K562 (cell line): Measurements from ENCODE around the gene AGMO. TPM values are rescaled to one million over a fixed set of nuclear protein-coding genes. Genes with fewer than 3 reads are reported as not detected.
A peak's percentile ranks its signal among the peaks of the same experiment; 100 is the strongest.

Experiments used
- ATAC-seq: fragments of 200-7000 bp; cut with Tn5 transposase; 3 replicates; pipeline ENCODE4 v1.9.1; 2020; ENCODE audit warnings: moderate library complexity
- BruUV-seq: library from RNA; stranded (reverse); fragments of 400-500 nt; replicated peaks from 2 replicates; lab custom pipeline; 2021; lab: Mats Ljungman, UMichigan
- CTCF ChIA-PET: fragments of 300-600 bp; formaldehyde crosslinking; extraction: SDS; loops from one replicate; lab custom pipeline; 2021; ENCODE audit warnings: low intra/inter-chr PET ratio; lab: Yijun Ruan, JAX
- POLR2A ChIA-PET: fragments of 300-600, 350-650 bp; sonication (Branson Sonifier 250); formaldehyde crosslinking; extraction: SDS; loops from one replicate; lab custom pipeline; 2021; ENCODE audit warnings: antibody characterized with exemption, inconsistent platforms; lab: Yijun Ruan, JAX
- DNase-seq, 4 experiments: peaks; one replicate each; pipeline versions ENCODE4 v3.0.0 to v3.0.0-alpha.2; 2011 to 2018; ENCODE audit warnings: low spot score in 3 of 4, mixed read lengths in 3 of 4; ENCODE audit errors: extremely low read depth in 1 of 4
- FAIRE-seq: peaks from 2 replicates; lab custom pipeline; 2011; peaks lifted over from hg19 to GRCh38; lab: Jason Lieb, UNC
- H2AFZ ChIP-seq: 2 replicates; pipeline ENCODE4 v1.6.0; 2011; ENCODE audit warnings: low read depth, low read length, control low read depth, inconsistent platforms
- H3K27ac ChIP-seq: fragments of 200-600 bp; 3 replicates; pipeline ENCODE4 v1.8.0; 2011; ENCODE audit warnings: low read depth, mild to moderate bottlenecking, control low read depth, inconsistent platforms, low read length, moderate library complexity, mixed read lengths; ENCODE audit errors: extremely low read depth
- H3K27me3 ChIP-seq, 2 experiments: fragments of 300-600 bp in 1 of 2; 2 replicates in 1 of 2; 3 replicates in 1 of 2; pipeline versions ENCODE4 v1.6.0 to v1.8.0; 2011; ENCODE audit warnings: inconsistent platforms in 2 of 2, low read length in 2 of 2, mild to moderate bottlenecking in 1 of 2, mixed read lengths in 1 of 2, moderate library complexity in 1 of 2; ENCODE audit not compliant: control insufficient read depth in 2 of 2, insufficient read depth in 2 of 2
- H3K36me3 ChIP-seq: fragments of 300-600 bp; 3 replicates; pipeline ENCODE4 v1.8.0; 2011; ENCODE audit warnings: mild to moderate bottlenecking, low read length, inconsistent platforms; ENCODE audit not compliant: control insufficient read depth, insufficient read depth
- H3K4me1 ChIP-seq, 2 experiments: fragments of 200-600 bp in 1 of 2; replicated peaks in 1 of 2; 2 replicates in 1 of 2; 3 replicates in 1 of 2; pipeline versions ENCODE4 v1.5.1 to v1.8.0; 2011; ENCODE audit warnings: inconsistent platforms in 2 of 2, low read length in 2 of 2, mild to moderate bottlenecking in 1 of 2, mixed read lengths in 1 of 2, moderate library complexity in 1 of 2; ENCODE audit not compliant: control insufficient read depth in 2 of 2, insufficient read depth in 2 of 2
- H3K4me2 ChIP-seq: 2 replicates; pipeline ENCODE4 v1.6.1; 2011; ENCODE audit warnings: low read length, control low read depth, inconsistent platforms, mixed read lengths; ENCODE audit not compliant: insufficient read depth
- H3K4me3 ChIP-seq: fragments of 200-600 bp; sonication (generic), shearing (Covaris generic); 2 replicates; pipeline ENCODE4 v1.5.1; 2016; ENCODE audit warnings: control low read depth, inconsistent platforms
- H3K79me2 ChIP-seq: fragments of 200-600 bp; 3 replicates; pipeline ENCODE4 v1.8.0; 2011; ENCODE audit warnings: low read length, inconsistent platforms; ENCODE audit not compliant: control insufficient read depth, insufficient read depth
- H3K9ac ChIP-seq, 2 experiments: 2 replicates each; pipeline versions ENCODE4 v1.6.0 to v1.6.1; 2011; ENCODE audit warnings: low read depth in 2 of 2, low read length in 2 of 2, control low read depth in 1 of 2, inconsistent platforms in 1 of 2, mild to moderate bottlenecking in 1 of 2, mixed read lengths in 1 of 2; ENCODE audit not compliant: insufficient read depth in 1 of 2
- H3K9me1 ChIP-seq: one replicate; pipeline ENCODE4 v1.6.0; 2011; ENCODE audit warnings: inconsistent platforms, mild to moderate bottlenecking, low read length, moderate library complexity; ENCODE audit not compliant: control insufficient read depth, insufficient read depth
- H3K9me3 ChIP-seq: replicated peaks from 2 replicates; pipeline ENCODE4 v1.5.1; 2011; ENCODE audit warnings: low read depth, low read length, inconsistent platforms; ENCODE audit not compliant: control insufficient read depth, insufficient read depth
- H4K20me1 ChIP-seq: replicated peaks from 2 replicates; pipeline ENCODE4 v1.6.1; 2011; ENCODE audit warnings: low read length, inconsistent platforms, mixed read lengths; ENCODE audit not compliant: control insufficient read depth, insufficient read depth
- BHLHE40 ChIP-seq: IDR thresholded peaks from 2 replicates; pipeline ENCODE4 v1.6.1; 2011; ENCODE audit warnings: low read length, improper control_type of control experiment
- BRD9 ChIP-seq: fragments of 450-650 bp; IDR thresholded peaks from 2 replicates; pipeline ENCODE4 v1.6.1; 2018; ENCODE audit warnings: low read depth; ENCODE audit not compliant: partially characterized antibody
- CREB1 ChIP-seq, 2 experiments: sonication (generic) in 1 of 2; formaldehyde crosslinking in 1 of 2; IDR thresholded peaks; 2 replicates each; pipeline versions ENCODE4 v1.6.1 to v1.8.0; 2012 to 2022; ENCODE audit warnings: inconsistent platforms in 1 of 2, mild to moderate bottlenecking in 1 of 2, missing genetic modification reagents in 1 of 2, moderate library complexity in 1 of 2
- MTA2 ChIP-seq: fragments of 450-650 bp; IDR thresholded peaks from 2 replicates; pipeline ENCODE4 v1.6.1; 2016; ENCODE audit warnings: low read depth
- NFXL1 ChIP-seq: fragments of 450-650 bp; formaldehyde crosslinking; IDR thresholded peaks from 2 replicates; pipeline ENCODE4 v1.4.0; 2021; ENCODE audit warnings: mild to moderate bottlenecking
- NR2C1 ChIP-seq, 2 experiments: fragments of 450-650 bp; IDR thresholded peaks; 2 replicates each; pipeline ENCODE4 v1.6.1; 2017; ENCODE audit warnings: mild to moderate bottlenecking in 2 of 2, antibody characterized with exemption in 1 of 2, inconsistent platforms in 1 of 2, missing compliant biosample characterization in 1 of 2, missing genetic modification characterization in 1 of 2
- PTBP1 ChIP-seq: fragments of 200-400 bp; formaldehyde crosslinking; IDR thresholded peaks from 2 replicates; pipeline ENCODE4 v1.6.1; 2017; ENCODE audit warnings: low read depth, low read length
- RUNX1 ChIP-seq: sonication (generic); IDR thresholded peaks from 2 replicates; pipeline ENCODE4 v1.6.1; 2016; ENCODE audit warnings: antibody characterized with exemption, low read depth
- WGBS: fragments of 100-300 bp; shearing (Covaris generic); methylation state at CpG from one replicate; pipeline ENCODE4 v1.1.6; 2016; ENCODE audit warnings: low coverage, mixed read lengths; ENCODE audit not compliant: insufficient coverage; ENCODE audit errors: missing lambda C conversion rate; 5-methylcytosine and 5-hydroxymethylcytosine counted together
- in situ Hi-C: fragments of 300-500 bp; cut with MboI; formaldehyde crosslinking; loops from 4 replicates; pipeline ENCODE4 v1.15.0; 2018; ENCODE audit warnings: inconsistent platforms, mixed read lengths
- intact Hi-C: fragments of 100-400 bp; cut with micrococcal nuclease; formaldehyde crosslinking; loops from 2 replicates; pipeline ENCODE4 v1.14.2; 2022
- polyA plus RNA-seq, 8 experiments: library from polyadenylated mRNA; depleted of rRNA in 4 of 8; stranded (reverse) in 5 of 8; unstranded in 3 of 8; fragments of >200 nt; fragmentation: Nextera tagmentation in 2 of 8; fragmentation: Illumina TruSeq in 1 of 8; extraction: Ambion mirVana in 2 of 8; extraction: Trizol in 1 of 8; gene quantifications; 2 replicates each; pipeline versions ENCODE4 v1.2.1 to v1.2.3, GENCODE V29; 2011 to 2014; ENCODE audit warnings: inconsistent platforms in 1 of 8, missing spikeins in 1 of 8
- total RNA-seq, 7 experiments: library from RNA; depleted of rRNA in 6 of 7; stranded (reverse); fragments of >200 nt in 6 of 7; fragmentation: Illumina TruSeq in 2 of 7; extraction: Trizol in 2 of 7; gene quantifications; 2 replicates each; pipeline versions ENCODE4 v1.2.1 to v1.2.3, GENCODE V29; 2011 to 2021; ENCODE audit warnings: low replicate concordance in 1 of 7
- TF ChIP-seq, protein P1 (sequence below): fragments of 250-450 bp; sonication (Bioruptor Pico); IDR thresholded peaks from 2 replicates; pipeline ENCODE4 v1.9.0; 2021; ENCODE audit warnings: mild to moderate bottlenecking
- TF ChIP-seq, protein P2 (sequence below), 2 experiments: fragments of 450-650 bp; IDR thresholded peaks; 2 replicates each; pipeline ENCODE4 v1.6.1; 2016
- TF ChIP-seq, protein P3 (sequence below), 2 experiments: fragments of 450-650 bp in 1 of 2; sonication (generic) in 1 of 2; formaldehyde crosslinking in 1 of 2; IDR thresholded peaks; 2 replicates each; pipeline versions ENCODE4 v1.7.1 to v1.9.0; 2016 to 2022; ENCODE audit warnings: inconsistent platforms in 1 of 2, mild to moderate bottlenecking in 1 of 2, missing genetic modification reagents in 1 of 2

Gene AGMO
- total and polyA plus RNA-seq, 9 of the 15 experiments (the other 6 are each of a cell fraction or from before 2014, with no cell fraction given), result 0.30 to 1.4 (median 0.69) TPM; not detected in 1

DNA sequence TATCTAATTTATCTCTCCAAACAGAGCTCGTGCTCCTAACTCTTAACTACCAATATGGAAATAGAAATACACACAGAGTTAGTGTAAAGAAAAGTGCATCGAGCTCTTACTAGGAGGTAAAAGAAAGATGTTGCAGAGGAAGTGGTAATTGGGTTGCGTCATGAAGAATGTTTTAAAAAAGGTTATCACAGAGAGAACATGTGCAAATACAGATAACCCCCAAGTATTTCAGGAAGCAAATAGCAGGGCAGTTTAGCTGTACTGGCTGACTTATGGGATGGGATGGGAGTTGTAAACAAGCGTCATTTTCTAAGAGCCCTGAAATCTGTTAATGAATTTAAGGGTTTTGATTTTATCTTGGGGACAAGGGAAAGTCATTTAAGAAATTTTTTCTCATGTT, 153.9 kb downstream of the AGMO start:
- in situ Hi-C loops (no loop called here), intact Hi-C loops (no loop called here)
- Histone ChIP-seq H3K4me3 (no peak overlapping the region), H3K4me2 (no peak overlapping the region), H2AFZ (no peak overlapping the region), H3K9me3 (no peaks in the 10 kb centered on the region), H3K9ac (no peak overlapping the region), H3K4me1 (no peaks in the 10 kb centered on the region), H3K9me1 (no peaks in the 10 kb centered on the region), H4K20me1 (no peaks in the 10 kb centered on the region), H3K27me3 (no peaks in the 10 kb centered on the region), H3K79me2 (no peaks in the 10 kb centered on the region), H3K36me3 (no peaks in the 10 kb centered on the region), H3K27ac (no peak overlapping the region)
- ChIA-PET POLR2A (no interaction called here), CTCF (no interaction called here)
- FAIRE-seq (no peak), ATAC-seq (no peak), DNase-seq (peak in 1 of 4 experiments; percentile 25)
- 0% methylated on average over 4 of the region's 4 CpGs for WGBS
- BruUV-seq, result no TSS peak
- no peak for TF ChIP-seq BRD9
- TF ChIP-seq CREB1 (IDR thresholded peaks at IDR 0.05), result no peak
- TF ChIP-seq CREB1 (CRISPR knock-in tag; IDR thresholded peaks at IDR 0.05), result no peak
- TF ChIP-seq MTA2, result no peak
- TF ChIP-seq, protein P1, sequence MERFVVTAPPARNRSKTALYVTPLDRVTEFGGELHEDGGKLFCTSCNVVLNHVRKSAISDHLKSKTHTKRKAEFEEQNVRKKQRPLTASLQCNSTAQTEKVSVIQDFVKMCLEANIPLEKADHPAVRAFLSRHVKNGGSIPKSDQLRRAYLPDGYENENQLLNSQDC, result no peak
- TF ChIP-seq NFXL1, result no peak
- TF ChIP-seq PTBP1, result no peak
- TF ChIP-seq NR2C1 (IDR thresholded peaks at IDR 0.05), result no peak
- no peak for TF ChIP-seq NR2C1 (tag; IDR thresholded peaks at IDR 0.05)
- TF ChIP-seq RUNX1, result no peak
- TF ChIP-seq, protein P2, sequence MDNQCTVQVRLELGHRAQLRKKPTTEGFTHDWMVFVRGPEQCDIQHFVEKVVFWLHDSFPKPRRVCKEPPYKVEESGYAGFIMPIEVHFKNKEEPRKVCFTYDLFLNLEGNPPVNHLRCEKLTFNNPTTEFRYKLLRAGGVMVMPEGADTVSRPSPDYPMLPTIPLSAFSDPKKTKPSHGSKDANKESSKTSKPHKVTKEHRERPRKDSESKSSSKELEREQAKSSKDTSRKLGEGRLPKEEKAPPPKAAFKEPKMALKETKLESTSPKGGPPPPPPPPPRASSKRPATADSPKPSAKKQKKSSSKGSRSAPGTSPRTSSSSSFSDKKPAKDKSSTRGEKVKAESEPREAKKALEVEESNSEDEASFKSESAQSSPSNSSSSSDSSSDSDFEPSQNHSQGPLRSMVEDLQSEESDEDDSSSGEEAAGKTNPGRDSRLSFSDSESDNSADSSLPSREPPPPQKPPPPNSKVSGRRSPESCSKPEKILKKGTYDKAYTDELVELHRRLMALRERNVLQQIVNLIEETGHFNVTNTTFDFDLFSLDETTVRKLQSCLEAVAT (IDR thresholded peaks at IDR 0.05), result no peak
- TF ChIP-seq BHLHE40, result no peak
- TF ChIP-seq, protein P3, sequence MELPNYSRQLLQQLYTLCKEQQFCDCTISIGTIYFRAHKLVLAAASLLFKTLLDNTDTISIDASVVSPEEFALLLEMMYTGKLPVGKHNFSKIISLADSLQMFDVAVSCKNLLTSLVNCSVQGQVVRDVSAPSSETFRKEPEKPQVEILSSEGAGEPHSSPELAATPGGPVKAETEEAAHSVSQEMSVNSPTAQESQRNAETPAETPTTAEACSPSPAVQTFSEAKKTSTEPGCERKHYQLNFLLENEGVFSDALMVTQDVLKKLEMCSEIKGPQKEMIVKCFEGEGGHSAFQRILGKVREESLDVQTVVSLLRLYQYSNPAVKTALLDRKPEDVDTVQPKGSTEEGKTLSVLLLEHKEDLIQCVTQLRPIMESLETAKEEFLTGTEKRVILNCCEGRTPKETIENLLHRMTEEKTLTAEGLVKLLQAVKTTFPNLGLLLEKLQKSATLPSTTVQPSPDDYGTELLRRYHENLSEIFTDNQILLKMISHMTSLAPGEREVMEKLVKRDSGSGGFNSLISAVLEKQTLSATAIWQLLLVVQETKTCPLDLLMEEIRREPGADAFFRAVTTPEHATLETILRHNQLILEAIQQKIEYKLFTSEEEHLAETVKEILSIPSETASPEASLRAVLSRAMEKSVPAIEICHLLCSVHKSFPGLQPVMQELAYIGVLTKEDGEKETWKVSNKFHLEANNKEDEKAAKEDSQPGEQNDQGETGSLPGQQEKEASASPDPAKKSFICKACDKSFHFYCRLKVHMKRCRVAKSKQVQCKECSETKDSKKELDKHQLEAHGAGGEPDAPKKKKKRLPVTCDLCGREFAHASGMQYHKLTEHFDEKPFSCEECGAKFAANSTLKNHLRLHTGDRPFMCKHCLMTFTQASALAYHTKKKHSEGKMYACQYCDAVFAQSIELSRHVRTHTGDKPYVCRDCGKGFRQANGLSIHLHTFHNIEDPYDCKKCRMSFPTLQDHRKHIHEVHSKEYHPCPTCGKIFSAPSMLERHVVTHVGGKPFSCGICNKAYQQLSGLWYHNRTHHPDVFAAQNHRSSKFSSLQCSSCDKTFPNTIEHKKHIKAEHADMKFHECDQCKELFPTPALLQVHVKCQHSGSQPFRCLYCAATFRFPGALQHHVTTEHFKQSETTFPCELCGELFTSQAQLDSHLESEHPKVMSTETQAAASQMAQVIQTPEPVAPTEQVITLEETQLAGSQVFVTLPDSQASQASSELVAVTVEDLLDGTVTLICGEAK (IDR thresholded peaks at IDR 0.05), result no peak
- TF ChIP-seq, protein P3 (CRISPR knock-in tag; IDR thresholded peaks at IDR 0.05), result no peak
